Measurements from ENCODE around the gene SNRPD3.
"Not testable (repeated sequence)": the region's sequence is repeated elsewhere in the genome, so short reads cannot be mapped to it uniquely, and the experiment has no call there.

SNRPD3 gene

DNA sequence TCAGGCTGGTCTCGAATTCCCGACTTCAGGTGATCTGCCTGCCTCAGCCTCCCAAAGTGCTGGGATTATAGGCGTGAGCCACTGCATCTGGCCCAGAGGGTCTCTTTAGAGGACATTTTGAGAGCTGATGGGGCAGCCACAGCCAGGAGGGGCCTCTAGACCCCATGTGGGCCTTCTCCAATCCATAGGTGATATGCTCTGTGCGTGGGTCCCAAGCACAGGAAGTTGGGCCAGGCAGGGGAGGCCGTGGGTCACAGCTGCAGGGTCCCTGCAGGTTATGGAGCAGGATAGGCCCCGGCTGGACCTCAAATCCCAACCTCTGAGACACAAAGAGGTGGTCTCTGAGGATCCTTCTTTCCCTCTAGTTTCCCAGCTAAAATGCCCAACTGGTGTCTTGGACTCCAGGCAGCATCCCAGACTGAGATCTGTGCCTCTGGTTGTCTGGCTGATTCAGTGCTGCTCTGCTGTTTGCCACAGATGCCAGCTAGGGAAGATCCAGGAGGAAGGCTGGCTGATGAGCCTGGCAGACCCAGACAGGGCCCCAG is 35.6 kb downstream of the SNRPD3 start:
- DNase-seq (ENCODE audit: low read depth in 2 of 3, low spot score in 1 of 3): no peak

GRCh38 chr22:24592058-24592850 is 36.5 kb downstream of the SNRPD3 start:
- DNase-seq (ENCODE audit: low read depth in 2 of 3, low spot score in 1 of 3): no peak

- peak in 2 of 3 donors; percentile 21 to 48 for DNase-seq (ENCODE audit: low read depth in 2 of 3, low spot score in 1 of 3)
These were observed 37.2 kb downstream of the SNRPD3 start, which contains the start of gene LRRC75B for GRCh38 chr22:24592851-24593558. Gene LRRC75B (minus strand): TSS chr22:24593073. CDS start chr22:24593039, 34 bp downstream.

GRCh38 chr22:24593559-24593835 is 37.7 kb downstream of the SNRPD3 start:
- DNase-seq (ENCODE audit: low read depth in 2 of 3, low spot score in 1 of 3): not testable (repeated sequence)

DNA sequence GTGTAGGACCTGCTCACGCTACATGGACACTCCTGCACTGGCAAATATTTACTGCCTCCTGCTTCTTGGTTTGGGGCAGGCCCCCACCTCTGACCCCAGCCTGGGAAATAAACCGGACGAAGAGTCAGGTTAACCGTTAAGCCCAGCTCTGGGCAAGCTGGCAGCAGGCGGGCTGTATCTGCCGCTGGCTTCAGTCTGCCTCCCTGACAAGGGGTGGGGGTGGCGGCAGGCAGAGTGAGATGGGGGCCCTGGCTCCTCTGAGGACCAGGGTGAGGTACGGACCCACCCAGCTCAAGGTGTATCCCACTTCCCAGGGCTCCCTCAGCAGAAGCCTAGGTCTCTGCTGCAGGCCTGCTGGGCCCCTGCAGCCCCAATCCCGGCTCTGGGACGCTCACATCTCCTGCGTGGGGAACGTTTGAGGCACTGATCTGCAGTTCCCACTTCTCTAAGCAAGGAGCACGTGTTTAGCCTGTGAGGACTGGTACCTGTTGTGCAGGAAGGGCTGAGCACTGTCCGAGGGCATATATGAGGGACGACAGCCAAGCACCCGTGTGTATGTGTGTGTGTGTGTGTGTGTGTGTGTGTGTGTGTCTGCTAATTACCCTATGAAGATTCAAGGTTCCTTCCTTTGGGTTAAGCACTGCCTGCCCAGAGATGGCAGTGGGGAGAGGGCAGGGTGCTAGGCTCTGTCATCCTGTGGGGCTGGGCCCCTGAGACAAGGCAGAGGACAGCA is 38.2 kb downstream of the SNRPD3 start:
- no peak for DNase-seq (ENCODE audit: low read depth in 2 of 3, low spot score in 1 of 3)

GRCh38 chr22:24594569-24595120 is 38.8 kb downstream of the SNRPD3 start:
- DNase-seq (ENCODE audit: low read depth in 2 of 3, low spot score in 1 of 3): no peak

- no peak for DNase-seq (ENCODE audit: low read depth in 2 of 3, low spot score in 1 of 3)
These were observed 39.4 kb downstream of the SNRPD3 start for GRCh38 chr22:24595228-24595627.

DNA sequence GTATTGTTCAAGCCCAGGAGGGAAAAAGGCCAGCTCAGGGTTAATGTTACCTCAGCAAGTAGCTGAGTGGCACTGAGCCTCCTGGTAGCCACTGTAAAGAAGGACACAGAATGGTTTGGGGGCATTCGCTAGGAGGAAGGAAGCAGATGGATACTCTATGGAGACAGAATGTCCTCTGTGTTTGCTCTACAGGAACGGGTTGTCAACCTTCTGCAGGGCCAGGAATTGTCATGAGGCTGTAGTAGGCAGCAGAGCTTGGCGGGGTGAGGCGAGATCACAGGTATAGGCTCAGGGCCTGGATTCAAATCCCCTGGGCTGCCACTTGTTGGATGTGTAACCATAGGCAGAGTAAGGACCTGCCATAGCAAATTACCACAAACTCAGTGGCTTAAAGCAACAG is 40.1 kb downstream of the SNRPD3 start:
- DNase-seq (ENCODE audit: low read depth in 2 of 3, low spot score in 1 of 3): no peak

- DNase-seq (ENCODE audit: low read depth in 2 of 3, low spot score in 1 of 3): not testable (repeated sequence)
These were observed 41.3 kb downstream of the SNRPD3 start for GRCh38 chr22:24597076-24597475.

GRCh38 chr22:24599514-24599913 is 43.7 kb downstream of the SNRPD3 start:
- DNase-seq (ENCODE audit: low read depth in 2 of 3, low spot score in 1 of 3): no peak

GRCh38 chr22:24599958-24600715 is 44.3 kb downstream of the SNRPD3 start:
- DNase-seq (ENCODE audit: low read depth in 2 of 3, low spot score in 1 of 3): not testable (repeated sequence)

DNA sequence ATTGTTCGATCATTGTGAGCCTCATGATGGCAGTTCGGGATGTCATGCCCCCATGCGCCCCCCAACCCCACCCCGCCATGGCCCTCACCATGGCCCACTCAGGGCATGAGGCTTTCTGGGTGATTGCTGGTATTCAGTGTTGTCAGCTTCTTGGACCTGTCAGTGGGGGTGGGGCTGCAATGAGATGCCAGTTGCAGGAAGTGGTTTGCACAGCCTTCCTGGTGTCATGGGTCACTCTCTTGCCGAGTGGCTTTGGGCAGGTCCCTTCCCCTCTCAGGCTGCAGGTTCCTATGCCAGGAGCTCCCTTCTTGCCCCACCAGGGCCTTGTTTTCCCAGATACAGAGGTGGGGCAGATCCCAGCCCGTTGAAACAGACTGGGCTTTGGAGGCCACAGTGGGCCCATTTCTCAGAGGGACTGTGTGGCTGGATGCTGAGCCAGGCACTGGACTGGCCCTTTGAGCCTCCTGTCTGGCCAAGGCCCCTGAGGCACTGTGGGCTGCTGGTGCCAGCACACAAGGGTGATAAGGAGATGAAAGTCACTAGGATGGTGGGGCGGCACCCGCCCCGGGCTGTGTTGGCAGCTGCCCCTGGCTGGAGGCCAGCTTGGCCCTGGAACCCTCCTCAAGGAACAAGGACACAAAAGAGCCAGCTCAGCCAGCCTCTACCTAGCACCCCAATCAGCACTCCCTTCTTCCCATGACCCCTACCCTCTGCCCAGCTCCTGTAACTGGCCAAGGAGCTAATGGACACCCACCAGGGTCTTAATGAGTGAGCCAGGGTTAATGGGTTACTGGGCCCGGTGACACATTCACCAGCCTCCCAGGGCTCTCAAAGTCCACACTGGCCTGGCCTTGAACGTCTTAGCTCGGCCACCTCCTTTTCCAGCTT is 45.7 kb downstream of the SNRPD3 start:
- DNase-seq (ENCODE audit: low read depth in 2 of 3, low spot score in 1 of 3): no peak

DNA sequence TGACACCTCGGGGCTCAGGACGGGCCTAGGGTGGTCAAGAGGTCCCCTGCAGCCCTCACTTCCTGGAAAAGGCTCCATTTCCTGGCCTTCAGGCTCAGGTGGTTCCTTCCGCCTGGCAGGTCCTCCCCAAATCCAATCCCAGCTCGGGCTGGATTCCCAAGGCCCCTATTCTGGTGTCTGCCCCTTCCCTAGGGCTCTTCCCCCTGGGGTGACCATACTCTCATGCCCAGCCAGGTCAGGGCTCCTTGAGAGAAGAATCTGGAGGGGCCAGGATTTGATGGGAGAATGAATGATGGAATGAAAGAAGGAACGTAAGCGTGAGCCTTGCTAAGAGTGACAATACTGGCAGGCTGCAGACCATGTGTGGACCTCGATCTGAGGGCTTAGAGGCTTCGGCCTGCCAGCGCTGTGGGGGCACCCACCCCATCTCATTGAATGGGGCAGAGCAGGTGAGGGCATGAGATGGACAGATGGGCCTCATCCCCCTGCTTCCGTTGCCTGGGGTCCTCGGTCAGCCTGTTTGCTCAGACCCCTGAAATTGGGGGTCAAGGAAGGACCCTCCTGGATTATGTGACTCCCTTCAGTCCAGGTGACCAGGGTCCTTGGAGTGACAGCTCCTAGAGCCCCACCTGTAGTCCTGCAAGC is 46.4 kb downstream of the SNRPD3 start:
- DNase-seq (ENCODE audit: low read depth in 2 of 3, low spot score in 1 of 3): not testable (repeated sequence)

DNA sequence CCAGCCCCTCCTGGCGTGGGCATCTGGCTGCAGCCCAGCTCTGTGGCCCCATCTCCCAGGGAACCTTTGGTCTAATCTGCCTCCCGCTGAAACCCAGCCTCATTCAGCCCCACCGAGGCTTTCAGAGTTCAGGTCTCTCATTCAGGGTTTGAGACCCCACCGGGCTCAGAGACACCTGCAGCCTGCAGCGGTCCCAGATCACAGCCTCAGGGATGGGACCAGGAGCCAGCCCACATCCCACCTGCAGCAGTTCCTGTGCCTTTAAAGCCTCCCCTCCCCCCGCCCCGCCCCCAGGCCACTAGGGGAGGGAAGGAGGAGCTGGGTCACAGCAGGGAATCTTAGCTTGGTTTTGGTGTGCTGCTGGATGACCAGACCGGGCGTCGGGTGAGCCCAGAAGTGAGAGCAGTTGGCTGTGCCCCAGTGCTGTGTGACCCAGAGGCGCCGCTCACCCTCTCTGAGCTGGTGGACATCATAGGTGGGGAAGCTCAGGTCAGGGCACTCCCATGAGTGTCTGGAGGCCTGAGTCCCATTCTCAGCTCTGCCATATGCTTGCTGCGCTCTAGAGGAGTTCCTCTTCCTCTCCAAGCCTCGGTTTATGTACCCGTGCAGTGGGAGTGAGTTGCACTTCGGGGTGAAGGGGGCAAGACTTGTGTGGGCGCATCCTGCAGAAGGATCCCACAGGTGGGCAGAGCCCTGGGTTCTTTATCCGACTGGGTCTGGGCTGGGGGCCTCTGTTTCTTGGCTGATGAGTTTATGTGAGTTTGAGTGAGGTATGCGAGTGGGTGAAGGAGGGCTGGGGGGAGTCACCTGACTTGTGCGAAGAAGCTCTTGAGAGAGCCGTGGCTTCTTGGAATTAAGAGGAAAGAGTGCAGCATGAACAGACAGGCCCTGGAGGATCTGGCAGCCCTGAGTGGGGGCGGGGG is 47.3 kb downstream of the SNRPD3 start, which contains the start of gene GGT1:
Gene GGT1, plus strand, starts transcription at position 347 of the 923 bp plus-strand sequence. CDS start 7,889 bp downstream, outside the sequence.
- DNase-seq (ENCODE audit: low read depth in 2 of 3, low spot score in 1 of 3): not testable (repeated sequence)

GRCh38 chr22:24603770-24604629 is 48.2 kb downstream of the SNRPD3 start:
- not testable (repeated sequence) for DNase-seq (ENCODE audit: low read depth in 2 of 3, low spot score in 1 of 3)

DNA sequence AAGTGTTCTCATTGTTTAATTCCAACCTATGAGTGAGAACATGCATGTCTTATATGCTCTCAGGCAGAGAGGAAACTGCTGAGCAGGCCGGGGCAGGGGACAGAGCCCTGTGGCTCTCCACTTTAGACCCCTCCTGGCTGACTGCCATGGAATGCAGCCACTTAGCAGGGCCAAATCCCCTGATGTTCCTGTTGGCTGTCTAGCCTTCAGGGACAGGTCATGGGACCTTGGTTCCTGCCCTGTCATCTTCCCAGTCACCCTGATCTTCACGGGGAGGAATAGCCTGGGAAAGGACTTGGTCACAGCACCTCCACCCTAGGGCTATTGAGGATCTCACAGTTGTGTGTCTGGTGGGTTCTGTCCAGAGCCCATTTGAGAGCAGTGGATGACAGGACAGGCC is 50.5 kb downstream of the SNRPD3 start:
- DNase-seq (ENCODE audit: low read depth in 2 of 3, low spot score in 1 of 3): not testable (repeated sequence)

Data from stimulated activated CD4-positive, alpha-beta T cell treated with anti-CD3 and anti-CD28 coated beads, Interleukin-12 subunit alpha, Interleukin-12 subunit beta, amount 100 ng/mL, for 48 hours (primary cell).